Astrocyte (in vitro differentiated cells and primary cell): ENCODE results near the gene GTF2H4.

Experiments used
- CTCF ChIP-seq: IDR thresholded peaks from 2 replicates; pipeline ENCODE4 v1.5.1; 2011; ENCODE audit warnings: low read depth, mild to moderate bottlenecking, inconsistent platforms, low read length, moderate library complexity; ENCODE audit not compliant: insufficient read depth
- EZH2 ChIP-seq: IDR thresholded peaks from 2 replicates; pipeline ENCODE4 v1.6.1; 2012; ENCODE audit warnings: mild to moderate bottlenecking, low read length, inconsistent platforms; ENCODE audit not compliant: insufficient read depth

GRCh38 chr6:30890646-30891449 is 17.2 kb upstream of the GTF2H4 start:
- TF ChIP-seq CTCF (no peak), EZH2 (no peak)
